Subcutaneous adipose tissue (tissue), 4 donors: Measurements from ENCODE around the gene DIP2C. TPM values are rescaled to one million over a fixed set of nuclear protein-coding genes. Genes with fewer than 3 reads are reported as not detected.

Source experiments
- CTCF ChIP-seq: fragments of 450-650 bp; IDR thresholded peaks from one replicate; pipeline ENCODE4 v1.5.1; 2016; ENCODE audit warnings: low read depth, mild to moderate bottlenecking, control low read depth, antibody characterized with exemption, moderate library complexity
- total RNA-seq, 4 donors: library from RNA; depleted of rRNA; stranded (reverse); fragments of >200 nt; gene quantifications; one replicate each; pipeline ENCODE4 v1.1.0, GENCODE V29; 2016

Gene DIP2C
- total RNA-seq, 4 donors from 2014 or later = 32.1 to 64.0 (median 40.5) TPM

DNA sequence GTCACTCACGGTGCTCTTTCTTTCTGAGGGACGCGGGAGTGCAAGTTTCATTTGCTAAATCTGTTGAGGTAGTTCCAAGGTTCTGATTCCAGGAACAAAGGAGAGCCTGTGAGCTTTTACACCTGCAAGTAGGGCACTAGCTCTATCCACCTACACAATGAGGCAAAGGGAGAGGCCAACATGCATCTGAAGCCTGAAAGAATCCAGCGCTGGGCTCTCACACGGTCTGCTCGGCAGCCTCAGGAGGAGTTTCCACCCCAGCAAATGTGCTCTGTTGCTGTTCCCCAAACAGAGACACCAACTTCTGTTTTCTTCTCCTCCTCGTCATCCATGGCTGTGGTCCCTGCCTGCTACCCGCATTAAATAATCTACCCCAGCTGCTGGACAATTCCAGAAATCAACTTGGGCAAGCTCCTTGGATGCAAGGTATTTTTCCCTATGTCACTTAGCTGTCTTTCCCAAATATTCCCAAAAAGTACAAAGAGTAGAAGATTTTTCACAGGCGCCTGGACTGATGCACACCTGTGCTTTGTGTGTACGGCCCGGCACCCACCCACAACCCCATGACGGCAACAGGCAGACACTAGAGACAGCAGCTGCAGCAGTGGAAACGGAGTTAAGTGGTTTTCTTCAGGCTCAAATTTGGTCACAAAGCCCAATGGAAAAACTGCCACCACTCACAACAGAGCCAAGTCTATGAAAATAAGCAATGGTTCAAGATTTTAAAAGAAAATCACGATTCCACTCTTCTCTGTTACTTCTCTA lies 377.4 kb downstream of the DIP2C start:
- no peak for TF ChIP-seq CTCF

- no peak for TF ChIP-seq CTCF
These were observed 378.4 kb downstream of the DIP2C start for GRCh38 chr10:310976-311639.

- TF ChIP-seq CTCF = no peak
These were observed 379.1 kb downstream of the DIP2C start for GRCh38 chr10:310371-310770.

- TF ChIP-seq CTCF = no peak
These were observed 380.8 kb downstream of the DIP2C start for GRCh38 chr10:308572-309085.

GRCh38 chr10:308101-308500 lies 381.4 kb downstream of the DIP2C start:
- TF ChIP-seq CTCF = no peak

DNA sequence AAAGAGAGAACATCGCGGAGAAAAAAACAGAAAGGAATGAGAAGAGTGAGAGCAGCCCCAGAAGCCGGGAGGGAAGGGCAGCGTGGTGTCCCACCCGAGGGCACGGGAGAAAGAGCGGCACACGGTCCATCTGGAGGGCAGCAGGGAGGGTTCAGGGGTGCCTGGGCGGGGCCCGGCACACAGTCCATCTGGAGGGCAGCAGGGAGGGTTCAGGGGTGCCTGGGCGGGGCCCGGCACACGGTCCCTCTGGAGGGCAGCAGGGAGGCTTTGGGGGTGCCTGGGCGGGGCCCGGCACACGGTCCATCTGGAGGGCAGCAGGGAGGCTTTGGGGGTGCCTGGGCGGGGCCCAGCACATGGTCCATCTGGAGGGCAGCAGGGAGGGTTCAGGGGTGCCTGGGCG lies 381.8 kb downstream of the DIP2C start:
- no peak for TF ChIP-seq CTCF

DNA sequence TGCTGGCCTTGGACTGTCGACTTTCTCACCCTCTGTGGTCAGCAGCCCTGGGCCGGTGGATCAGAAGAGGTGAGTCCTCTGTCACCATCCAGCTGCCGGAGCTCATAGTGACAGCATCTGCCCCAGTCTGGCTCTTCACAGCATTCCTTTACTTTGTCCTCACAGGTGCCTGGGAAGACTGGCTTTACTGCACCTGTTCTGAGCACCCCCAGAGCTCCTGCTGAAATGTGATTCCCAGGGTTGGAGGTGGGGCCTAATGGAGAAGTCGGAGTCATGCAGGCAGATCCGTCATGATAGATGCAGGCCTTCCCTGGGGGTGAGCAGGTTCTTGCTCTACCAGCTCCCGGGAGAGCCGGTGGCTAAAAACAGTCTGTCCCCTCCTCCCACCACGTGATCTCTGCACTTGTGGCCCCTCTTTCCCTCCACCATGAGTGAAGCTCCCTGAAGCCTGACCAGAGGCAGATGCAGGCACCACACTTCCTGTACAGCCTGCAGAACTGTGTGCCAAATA lies 382.7 kb downstream of the DIP2C start:
- no peak for TF ChIP-seq CTCF
